ENCODE results near the gene TH.

- TF ChIP-seq YY1 (IDR thresholded peaks at IDR 0.05; ENCODE audit: low read depth), result no peak
- TF ChIP-seq CTCF (IDR thresholded peaks at IDR 0.05), result no peak
- no peak for TF ChIP-seq POLR2AphosphoS5 (IDR thresholded peaks at IDR 0.05; ENCODE audit: low read depth, low read length)
- TF ChIP-seq EP300 (IDR thresholded peaks at IDR 0.05; ENCODE audit: borderline replicate concordance in 1 of 2, low read depth in 1 of 2, low read length in 1 of 2), result no peak
- TF ChIP-seq JUND (IDR thresholded peaks at IDR 0.05), result no peak
Observed at GRCh38 chr11:2191883-2192282, 20.3 kb upstream of the TH start.
